ENCODE data around the gene CYTH1. TPM values are rescaled to one million over a fixed set of nuclear protein-coding genes. Genes with fewer than 3 reads are reported as not detected.
A peak's percentile ranks its signal among the peaks of the same experiment; 100 is the strongest.

CYTH1 gene
- total and polyA plus RNA-seq, 2 experiments from 2014 or later = 10.4 to 11.7 TPM

DNA sequence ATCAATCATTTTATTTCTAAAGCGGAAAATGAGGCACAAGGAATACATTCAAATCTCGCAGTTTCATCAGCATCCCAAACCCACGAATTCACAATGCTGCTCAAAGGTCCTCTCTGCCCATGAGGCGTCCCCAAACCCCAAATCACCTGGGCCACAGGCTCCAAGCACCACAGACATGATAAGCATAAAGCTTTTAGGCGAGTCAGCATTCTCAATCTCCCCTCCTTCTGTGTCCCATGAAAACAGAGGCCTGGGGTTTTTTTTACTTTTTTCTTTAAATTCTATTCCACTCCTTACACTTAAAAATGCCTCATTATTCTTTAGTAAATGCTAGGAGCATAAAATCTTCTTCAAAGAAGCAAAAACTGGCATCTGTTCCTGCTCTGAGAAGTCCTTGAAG is 55.0 kb downstream of the CYTH1 start:
- in situ Hi-C loops (cut with MboI) = no loop called here
- no peaks in the 10 kb centered on the region for H3K9me3 ChIP-seq (ENCODE audit: low read depth)
- H3K9ac ChIP-seq = no peak overlapping the region
- no peak overlapping the region for H2AFZ ChIP-seq
- TF ChIP-seq EZH2phosphoT487 (IDR thresholded peaks at IDR 0.05; ENCODE audit: insufficient read depth, low read depth) (no peak), EZH2 (IDR thresholded peaks at IDR 0.05; ENCODE audit: insufficient read depth, poor library complexity, severe bottlenecking) (no peak)
- no peaks in the 10 kb centered on the region for H3K36me3 ChIP-seq (ENCODE audit: low read depth)
- H3K9me2 ChIP-seq (ENCODE audit: insufficient read depth) = no peaks in the 10 kb centered on the region
- WGBS, 2 experiments (ENCODE audit: low coverage in 1 of 2, low lambda C conversion rate in 2 of 2, missing lambda C conversion rate in 2 of 2) = 97 to 100% methylated on average over 5 of the region's 5 CpGs
- peaks cover 98% of the 10 kb centered on the region for H3K79me2 ChIP-seq (ENCODE audit: insufficient read depth)
- no peaks in the 10 kb centered on the region for H3K27me3 ChIP-seq (replicated peaks; ENCODE audit: insufficient read depth)
- H4K20me1 ChIP-seq (ENCODE audit: insufficient read depth) = peaks cover 13% of the 10 kb centered on the region; the same call in 1 of the 2 replicates
- no peak overlapping the region for H3K4me2 ChIP-seq (ENCODE audit: unreplicated experiment)
- no peaks in the 10 kb centered on the region for H3F3A ChIP-seq (ENCODE audit: insufficient read depth)
- DNase-seq = no peak
- peaks cover 18% of the 10 kb centered on the region; the same call in 1 of the 2 replicates for H3K4me1 ChIP-seq (ENCODE audit: insufficient read depth)
- H3K4me3 ChIP-seq = no peak overlapping the region
- H3K27ac ChIP-seq = no peak overlapping the region

DNA sequence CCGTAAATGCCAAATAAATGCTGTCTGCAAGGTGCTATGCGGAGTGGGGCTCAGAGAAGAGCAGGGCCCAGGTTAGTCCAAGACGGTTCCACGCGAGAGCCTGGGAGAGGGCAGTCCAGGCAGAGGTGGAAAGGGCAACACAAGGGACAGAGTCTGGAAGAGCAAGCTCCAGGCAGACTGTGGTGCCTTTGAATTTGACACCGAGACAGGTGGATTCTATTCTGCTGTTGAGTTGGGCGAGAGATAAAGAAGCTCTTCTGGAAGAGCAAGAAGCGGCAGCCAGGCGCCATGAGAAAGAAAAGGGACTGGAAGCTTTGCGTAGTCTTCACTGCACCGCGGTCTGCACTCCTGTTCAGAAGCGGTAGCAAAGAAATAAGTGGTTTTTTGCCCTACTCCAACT is 55.6 kb downstream of the CYTH1 start:
- Histone ChIP-seq H3K27me3 (replicated peaks; ENCODE audit: insufficient read depth) (no peaks in the 10 kb centered on the region), H3K4me2 (ENCODE audit: unreplicated experiment) (no peak overlapping the region), H3F3A (ENCODE audit: insufficient read depth) (no peaks in the 10 kb centered on the region), H3K9me2 (ENCODE audit: insufficient read depth) (no peaks in the 10 kb centered on the region), H4K20me1 (ENCODE audit: insufficient read depth) (peaks cover 13% of the 10 kb centered on the region; the same call in 1 of the 2 replicates), H3K4me3 (no peak overlapping the region), H3K79me2 (ENCODE audit: insufficient read depth) (peaks cover 98% of the 10 kb centered on the region), H3K9ac (no peak overlapping the region), H3K27ac (no peak overlapping the region), H2AFZ (no peak overlapping the region), H3K36me3 (ENCODE audit: low read depth) (no peaks in the 10 kb centered on the region), H3K9me3 (ENCODE audit: low read depth) (no peaks in the 10 kb centered on the region), H3K4me1 (ENCODE audit: insufficient read depth) (peaks cover 18% of the 10 kb centered on the region; the same call in 1 of the 2 replicates)
- in situ Hi-C loops (cut with MboI) = no loop called here
- WGBS, 2 experiments (ENCODE audit: low coverage in 1 of 2, low lambda C conversion rate in 2 of 2, missing lambda C conversion rate in 2 of 2) = 96 to 97% methylated on average over 13 of the region's 13 CpGs
- TF ChIP-seq EZH2phosphoT487 (IDR thresholded peaks at IDR 0.05; ENCODE audit: insufficient read depth, low read depth) = no peak
- no peak for TF ChIP-seq EZH2 (IDR thresholded peaks at IDR 0.05; ENCODE audit: insufficient read depth, poor library complexity, severe bottlenecking)
- DNase-seq = no peak

DNA sequence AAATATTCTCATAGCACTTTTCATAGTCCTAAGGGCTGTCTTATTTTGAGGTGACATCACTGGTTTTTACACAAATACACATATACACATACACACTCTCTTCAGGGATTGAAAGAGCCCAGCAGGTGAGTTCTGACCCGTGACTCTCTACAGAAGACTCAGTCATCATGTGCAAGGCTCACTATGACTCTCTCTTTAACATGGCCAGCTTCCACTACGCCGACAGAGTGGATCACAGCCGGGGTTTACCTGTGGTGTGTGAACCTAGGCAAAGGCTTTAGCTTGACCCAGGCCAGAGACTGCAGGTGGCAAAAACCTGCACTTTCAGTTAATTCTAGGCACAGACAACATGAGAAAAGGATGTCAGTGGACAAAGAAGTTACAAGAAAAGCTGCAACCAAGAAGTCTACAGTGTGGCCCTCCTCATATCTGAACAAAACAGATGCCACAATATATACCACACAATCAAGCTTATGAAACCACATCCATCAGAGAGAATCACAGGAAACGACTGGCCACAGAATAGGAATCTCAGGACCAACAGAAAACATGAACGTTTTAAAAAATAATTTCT is 56.5 kb downstream of the CYTH1 start:
- no peak for TF ChIP-seq EZH2 (IDR thresholded peaks at IDR 0.05; ENCODE audit: insufficient read depth, poor library complexity, severe bottlenecking)
- TF ChIP-seq EZH2phosphoT487 (IDR thresholded peaks at IDR 0.05; ENCODE audit: insufficient read depth, low read depth) = no peak
- Histone ChIP-seq H3K27ac (no peak overlapping the region), H2AFZ (no peak overlapping the region), H4K20me1 (ENCODE audit: insufficient read depth) (peaks cover 13% of the 10 kb centered on the region; the same call in 1 of the 2 replicates), H3K27me3 (replicated peaks; ENCODE audit: insufficient read depth) (no peaks in the 10 kb centered on the region), H3K4me2 (ENCODE audit: unreplicated experiment) (no peak overlapping the region), H3K4me3 (no peak overlapping the region), H3K9me3 (ENCODE audit: low read depth) (no peaks in the 10 kb centered on the region), H3K9ac (no peak overlapping the region), H3K9me2 (ENCODE audit: insufficient read depth) (no peaks in the 10 kb centered on the region), H3K79me2 (ENCODE audit: insufficient read depth) (peaks cover 98% of the 10 kb centered on the region), H3K4me1 (ENCODE audit: insufficient read depth) (peaks cover 18% of the 10 kb centered on the region; the same call in 1 of the 2 replicates), H3F3A (ENCODE audit: insufficient read depth) (no peaks in the 10 kb centered on the region), H3K36me3 (ENCODE audit: low read depth) (no peaks in the 10 kb centered on the region)
- no peak for DNase-seq
- WGBS, 2 experiments (ENCODE audit: low coverage in 1 of 2, low lambda C conversion rate in 2 of 2, missing lambda C conversion rate in 2 of 2) = 71 to 72% methylated on average over 6 of the region's 6 CpGs
- in situ Hi-C loops (cut with MboI) = no loop called here

DNA sequence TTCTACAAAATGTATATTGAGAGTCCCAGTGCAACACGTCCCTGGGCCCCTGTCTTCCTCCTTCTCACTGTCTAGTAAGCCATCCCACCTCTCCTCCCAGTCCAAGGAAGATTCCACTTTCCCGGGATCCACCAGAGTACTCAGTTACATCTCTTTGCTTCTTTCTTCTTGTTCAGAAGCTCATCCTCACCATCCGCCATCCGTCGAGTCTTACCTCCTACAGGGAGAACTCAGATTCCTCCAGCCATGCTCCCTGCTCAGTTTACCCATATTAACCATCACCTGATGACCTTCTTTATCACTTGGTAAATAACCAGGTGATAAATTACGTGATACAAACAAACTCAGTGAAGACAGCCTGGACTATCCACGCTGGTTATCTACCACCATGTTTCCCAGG is 57.1 kb downstream of the CYTH1 start:
- Histone ChIP-seq H3K9me3 (ENCODE audit: low read depth) (no peaks in the 10 kb centered on the region), H3F3A (ENCODE audit: insufficient read depth) (no peaks in the 10 kb centered on the region), H3K79me2 (ENCODE audit: insufficient read depth) (peaks cover 100% of the 10 kb centered on the region), H2AFZ (no peak overlapping the region), H3K36me3 (ENCODE audit: low read depth) (no peaks in the 10 kb centered on the region), H3K27me3 (replicated peaks; ENCODE audit: insufficient read depth) (no peaks in the 10 kb centered on the region), H3K9ac (no peak overlapping the region), H3K9me2 (ENCODE audit: insufficient read depth) (no peaks in the 10 kb centered on the region), H4K20me1 (ENCODE audit: insufficient read depth) (peaks cover 13% of the 10 kb centered on the region; the same call in 1 of the 2 replicates), H3K4me3 (no peak overlapping the region), H3K4me2 (ENCODE audit: unreplicated experiment) (peak overlapping the region; percentile 5), H3K27ac (no peak overlapping the region), H3K4me1 (ENCODE audit: insufficient read depth) (peaks cover 18% of the 10 kb centered on the region; the same call in 1 of the 2 replicates)
- 85 to 87% methylated on average over 7 of the region's 7 CpGs for WGBS, 2 experiments (ENCODE audit: low coverage in 1 of 2, low lambda C conversion rate in 2 of 2, missing lambda C conversion rate in 2 of 2)
- in situ Hi-C loops (cut with MboI) = no loop called here
- TF ChIP-seq EZH2 (IDR thresholded peaks at IDR 0.05; ENCODE audit: insufficient read depth, poor library complexity, severe bottlenecking) = no peak
- no peak for TF ChIP-seq EZH2phosphoT487 (IDR thresholded peaks at IDR 0.05; ENCODE audit: insufficient read depth, low read depth)
- no peak for DNase-seq

All from GM23248 (cell line).